ENCODE measurements around the gene GNPTG.

GNPTG gene

DNA sequence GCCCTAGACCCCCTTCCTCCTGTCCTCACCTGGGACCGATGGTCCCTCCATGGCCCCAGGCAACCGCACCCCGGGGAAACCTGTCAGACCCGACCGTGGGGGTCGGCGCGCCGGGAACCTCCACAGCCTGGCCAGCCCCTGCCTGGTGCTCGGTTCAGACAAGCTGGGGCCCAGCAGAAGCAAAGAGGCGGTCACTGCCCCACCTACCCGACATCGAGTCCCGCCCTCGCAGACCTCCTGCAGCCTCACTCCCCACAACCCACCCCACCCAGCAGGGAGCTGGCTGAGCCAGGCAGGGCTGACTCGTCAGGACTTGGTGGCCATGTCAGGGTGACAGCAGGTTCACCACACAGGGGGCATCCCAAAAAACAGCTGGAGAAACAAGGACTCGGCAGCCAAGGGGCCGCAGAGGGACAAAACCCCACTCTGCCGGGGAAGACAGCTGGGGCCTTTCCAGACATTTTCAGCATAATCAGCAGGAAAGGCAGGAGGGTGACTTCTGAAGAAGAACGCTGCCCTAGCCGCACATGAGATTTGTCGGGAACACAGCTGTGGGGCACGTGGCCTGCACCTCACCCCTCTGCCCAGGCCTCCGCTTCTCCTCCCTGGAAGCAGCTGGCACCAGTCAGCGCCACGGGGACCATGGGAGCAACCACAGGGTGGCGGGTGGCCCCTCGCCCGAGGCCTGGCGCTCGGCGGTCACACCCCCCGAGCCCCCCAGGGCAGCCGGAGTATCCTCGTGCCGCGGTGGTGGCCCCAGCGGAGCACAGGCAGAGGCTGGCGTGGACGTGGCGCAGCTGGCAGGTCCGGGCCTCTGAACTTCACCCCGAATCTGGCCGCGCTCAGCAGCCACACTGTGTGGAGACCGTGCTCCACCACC, 22.9 kb downstream of the GNPTG start:
- TF ChIP-seq, protein P1, sequence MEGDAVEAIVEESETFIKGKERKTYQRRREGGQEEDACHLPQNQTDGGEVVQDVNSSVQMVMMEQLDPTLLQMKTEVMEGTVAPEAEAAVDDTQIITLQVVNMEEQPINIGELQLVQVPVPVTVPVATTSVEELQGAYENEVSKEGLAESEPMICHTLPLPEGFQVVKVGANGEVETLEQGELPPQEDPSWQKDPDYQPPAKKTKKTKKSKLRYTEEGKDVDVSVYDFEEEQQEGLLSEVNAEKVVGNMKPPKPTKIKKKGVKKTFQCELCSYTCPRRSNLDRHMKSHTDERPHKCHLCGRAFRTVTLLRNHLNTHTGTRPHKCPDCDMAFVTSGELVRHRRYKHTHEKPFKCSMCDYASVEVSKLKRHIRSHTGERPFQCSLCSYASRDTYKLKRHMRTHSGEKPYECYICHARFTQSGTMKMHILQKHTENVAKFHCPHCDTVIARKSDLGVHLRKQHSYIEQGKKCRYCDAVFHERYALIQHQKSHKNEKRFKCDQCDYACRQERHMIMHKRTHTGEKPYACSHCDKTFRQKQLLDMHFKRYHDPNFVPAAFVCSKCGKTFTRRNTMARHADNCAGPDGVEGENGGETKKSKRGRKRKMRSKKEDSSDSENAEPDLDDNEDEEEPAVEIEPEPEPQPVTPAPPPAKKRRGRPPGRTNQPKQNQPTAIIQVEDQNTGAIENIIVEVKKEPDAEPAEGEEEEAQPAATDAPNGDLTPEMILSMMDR (IDR thresholded peaks at IDR 0.05; ENCODE audit: low read length, missing control alignments): no peak
- DNase-seq (ENCODE audit: low read depth): no peak

DNA sequence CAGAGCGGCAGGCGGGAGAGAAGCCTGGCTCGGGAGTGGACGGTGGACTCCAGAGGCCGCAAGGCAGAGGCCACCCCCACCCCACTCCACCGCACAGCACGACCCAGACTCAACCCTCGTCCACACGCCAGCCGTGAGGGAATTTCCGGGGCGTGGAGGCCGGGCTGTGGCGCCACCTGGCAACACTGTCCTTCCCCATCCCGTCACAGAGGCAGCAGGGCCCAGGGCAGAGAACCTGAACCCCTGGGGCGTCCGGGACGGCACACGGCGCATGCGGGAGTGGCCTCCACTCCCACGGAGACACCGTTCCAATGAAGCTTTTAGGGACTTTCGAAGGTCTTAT, 23.5 kb downstream of the GNPTG start:
- TF ChIP-seq, protein P1 (IDR thresholded peaks at IDR 0.05; ENCODE audit: low read length, missing control alignments): no peak
- H3K4me3 ChIP-seq (replicated peaks; ENCODE audit: low read depth, low read length): no peak overlapping the region
- no peak for DNase-seq (ENCODE audit: low read depth)

More for the DNA sequence above, 22.9 kb downstream of the GNPTG start:
- no peak overlapping the region for H3K4me3 ChIP-seq (replicated peaks; ENCODE audit: low read depth, low read length)

DNA sequence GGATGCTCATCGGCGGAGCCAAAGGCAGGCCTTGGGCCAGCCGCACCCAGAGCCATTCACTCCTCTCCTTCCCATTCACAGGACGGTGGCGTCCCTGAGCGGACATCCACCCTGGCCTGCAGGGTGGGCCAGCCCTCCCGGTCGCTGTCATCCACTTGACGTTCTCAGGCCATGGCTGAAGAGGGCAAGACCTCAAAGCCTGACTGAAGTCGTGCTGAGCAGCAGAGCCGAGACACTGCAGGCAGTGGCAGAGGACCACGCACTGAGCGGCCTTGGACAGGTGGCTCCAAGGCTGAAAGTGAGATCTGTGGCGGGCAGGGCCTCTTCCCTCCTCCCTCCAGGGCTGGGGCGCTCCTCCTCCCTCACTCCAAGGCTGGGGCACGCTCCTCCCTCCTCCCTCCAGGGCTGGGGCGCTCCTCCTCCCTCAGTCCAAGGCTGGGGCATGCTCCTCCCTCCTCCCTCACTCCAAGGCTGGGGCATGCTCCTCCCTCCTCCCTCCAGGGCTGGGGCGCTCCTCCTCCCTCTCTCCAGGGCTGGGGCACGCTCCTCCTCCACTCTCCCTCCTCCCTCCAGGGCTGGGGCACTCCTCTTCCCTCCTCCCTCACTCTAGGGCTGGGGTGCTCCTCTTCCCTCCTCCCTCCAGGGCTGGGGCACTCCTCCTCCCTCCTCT, 24.1 kb downstream of the GNPTG start:
- no peak for DNase-seq (ENCODE audit: low read depth)
- H3K4me3 ChIP-seq (replicated peaks; ENCODE audit: low read depth, low read length): no peak overlapping the region
- TF ChIP-seq, protein P1 (IDR thresholded peaks at IDR 0.05; ENCODE audit: low read length, missing control alignments): no peak

DNA sequence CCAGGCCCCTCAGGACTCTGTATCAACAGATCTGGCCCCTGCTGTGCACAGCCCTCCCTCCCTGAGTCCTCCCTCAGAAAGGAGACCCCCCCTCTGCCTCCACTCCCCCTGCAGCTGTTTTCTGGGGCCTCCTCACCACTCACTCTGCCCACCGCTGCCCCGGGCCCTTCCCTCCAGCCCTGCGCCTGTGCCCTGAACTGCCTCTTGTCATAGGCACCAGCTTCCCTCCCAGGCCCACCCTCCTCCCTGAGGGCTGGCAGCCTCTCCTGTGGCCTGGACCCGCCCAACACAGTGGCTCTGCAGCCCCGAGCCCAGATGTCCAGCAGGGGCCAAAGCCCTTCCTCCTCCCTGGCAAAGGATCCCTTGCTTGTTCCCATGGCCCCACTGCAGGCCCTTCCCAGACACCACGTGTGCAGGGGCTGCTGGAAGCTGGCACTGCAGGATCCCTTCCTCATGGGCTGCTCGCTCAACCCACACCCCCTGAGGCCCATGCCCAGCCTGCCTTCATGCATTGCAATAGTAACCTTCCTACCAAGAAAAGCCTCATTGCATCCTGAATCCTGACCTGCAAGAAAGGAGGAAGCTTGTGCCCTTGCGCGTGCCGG, 25.8 kb downstream of the GNPTG start:
- no peak for DNase-seq (ENCODE audit: low read depth)
- H3K4me3 ChIP-seq (replicated peaks; ENCODE audit: low read depth, low read length): no peak overlapping the region
- TF ChIP-seq, protein P1 (IDR thresholded peaks at IDR 0.05; ENCODE audit: low read length, missing control alignments): no peak

DNA sequence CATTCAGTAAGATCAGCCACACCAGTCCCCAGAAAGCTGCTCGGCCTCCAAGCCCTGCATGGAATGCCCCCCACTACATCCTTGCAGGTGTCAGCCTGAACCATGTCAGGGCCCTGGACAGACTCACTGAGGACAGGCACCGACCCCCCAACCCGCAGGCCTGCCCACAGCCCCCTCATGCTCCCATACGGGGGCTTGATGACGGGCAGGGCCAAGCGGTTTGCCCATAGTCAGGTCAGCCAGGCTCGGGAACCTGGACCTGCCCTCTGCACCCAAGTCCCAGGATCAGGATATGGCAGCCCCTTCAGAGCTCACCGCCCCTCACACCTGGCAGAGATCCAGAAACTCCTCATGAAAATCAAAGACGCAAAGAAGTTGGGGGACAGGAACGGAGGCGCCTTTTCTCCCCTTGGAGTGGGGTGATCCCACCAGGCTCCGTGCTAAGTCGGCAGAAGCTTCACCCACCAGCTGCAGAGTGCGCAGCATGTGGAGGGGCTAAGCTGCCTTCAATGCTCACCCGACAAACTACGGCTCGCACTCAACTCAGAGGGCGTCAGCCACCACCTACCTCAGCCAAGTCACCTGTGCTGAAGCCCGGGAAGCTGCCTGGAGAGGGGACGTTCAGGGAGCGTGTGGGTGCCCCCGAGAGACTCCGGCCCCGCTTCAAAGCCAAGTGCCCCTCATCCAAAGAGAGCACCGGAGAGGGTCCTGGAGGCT, 26.5 kb downstream of the GNPTG start:
- TF ChIP-seq, protein P1 (IDR thresholded peaks at IDR 0.05; ENCODE audit: low read length, missing control alignments): no peak
- no peak for DNase-seq (ENCODE audit: low read depth)
- peak overlapping the region; percentile 50 for H3K4me3 ChIP-seq (replicated peaks; ENCODE audit: low read depth, low read length)

DNA sequence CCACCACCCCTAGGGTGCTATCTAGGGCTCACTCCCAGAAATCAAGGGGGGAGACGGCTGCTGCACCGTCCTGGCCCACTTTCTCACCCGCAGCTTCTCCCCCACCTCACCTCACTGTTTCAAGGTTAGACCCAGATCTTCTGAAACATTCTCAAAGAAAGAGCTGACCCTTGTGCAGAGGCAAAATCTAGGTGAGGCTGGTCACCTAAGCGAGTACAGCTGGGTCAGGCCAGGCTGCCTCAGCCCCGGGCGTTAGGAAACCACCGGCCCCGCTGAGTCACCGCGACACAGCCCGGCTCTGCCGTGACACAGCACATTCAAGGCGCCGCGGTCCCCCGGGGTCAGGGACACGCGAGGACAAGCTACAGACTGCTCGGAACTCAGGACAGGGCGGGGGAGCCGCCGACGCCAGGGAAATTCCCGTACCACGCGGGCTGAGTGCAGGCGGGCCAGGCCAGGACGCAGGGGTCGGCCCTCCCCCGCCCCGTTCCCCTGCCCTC, 27.1 kb downstream of the GNPTG start:
- DNase-seq (ENCODE audit: low read depth): peak; percentile 74
- peak overlapping the region; percentile 50 for H3K4me3 ChIP-seq (replicated peaks; ENCODE audit: low read depth, low read length)
- TF ChIP-seq, protein P1 (IDR thresholded peaks at IDR 0.05; ENCODE audit: low read length, missing control alignments): no peak

All from fibroblast of pulmonary artery (primary cell).